Urothelium cell line (cell line): ENCODE measurements around the gene LCN10.
"Not testable (repeated sequence)": the region's sequence is repeated elsewhere in the genome, so short reads cannot be mapped to it uniquely, and the experiment has no call there.

ENCODE experiments used
- DNase-seq: peaks from one replicate; pipeline ENCODE4 v3.0.0; 2011; ENCODE audit warnings: low spot score, mixed read lengths
- FAIRE-seq: peaks from 2 replicates; lab custom pipeline; 2011; peaks lifted over from hg19 to GRCh38; lab: Jason Lieb, UNC

Gene LCN10

DNA sequence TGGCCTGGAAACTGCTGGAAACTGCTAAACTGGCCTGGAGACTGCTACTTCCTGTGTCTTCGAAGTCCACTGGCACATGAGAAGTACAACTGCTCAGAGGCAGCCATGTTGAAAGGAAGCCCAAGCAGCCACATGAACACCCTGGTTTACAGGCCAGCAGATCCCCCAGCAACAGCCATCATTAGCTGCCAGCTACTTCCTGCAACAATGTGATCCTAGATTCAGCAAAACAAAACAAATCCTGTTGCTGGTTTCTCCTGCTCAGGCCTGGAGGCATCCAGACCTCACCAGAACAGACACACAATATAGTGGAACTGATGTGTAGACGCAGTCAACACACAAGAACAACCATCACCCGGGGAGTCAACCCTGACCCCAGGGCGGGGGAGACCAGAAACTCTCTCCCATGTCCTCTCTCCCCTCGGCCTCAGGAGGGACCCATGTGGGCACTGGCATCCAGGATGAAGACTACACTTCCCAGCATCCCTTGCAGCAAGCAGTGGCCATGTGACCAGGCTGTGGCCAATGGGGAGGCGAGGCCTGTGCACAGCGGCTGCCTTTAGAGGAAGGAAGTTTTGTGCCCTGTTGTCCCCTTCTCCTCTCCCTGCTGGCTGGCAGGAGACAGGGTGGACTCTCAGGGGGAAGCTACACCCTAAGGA lies 30.8 kb upstream of the LCN10 start:
- DNase-seq = no peak

DNA sequence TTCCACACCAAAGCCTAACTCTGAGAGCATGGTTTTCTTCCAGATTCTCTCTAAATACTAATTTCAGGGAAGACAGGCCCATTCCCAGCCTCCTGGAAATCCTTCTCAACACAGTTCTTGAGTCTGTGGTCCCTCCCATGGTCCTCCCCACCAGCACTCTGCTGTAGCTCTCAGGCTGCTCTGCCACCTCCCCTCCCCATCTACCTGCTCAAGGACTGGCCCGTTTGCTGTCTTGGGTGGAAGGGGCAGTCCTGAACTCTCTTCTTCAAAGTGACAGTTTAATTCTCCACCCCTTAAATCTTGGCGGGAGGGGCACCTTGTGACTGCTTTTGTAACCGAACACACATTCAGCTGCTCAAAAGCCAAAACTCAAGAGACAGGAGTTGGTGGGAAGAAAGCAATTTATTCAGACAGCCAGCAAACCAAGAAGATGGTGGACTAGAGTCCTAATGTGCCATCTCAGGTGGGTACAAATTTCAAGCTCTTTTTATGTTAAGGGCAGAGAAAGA lies 29.2 kb upstream of the LCN10 start:
- DNase-seq (no peak), FAIRE-seq (no peak)

More for the DNA sequence above, 30.8 kb upstream of the LCN10 start:
- no peak for FAIRE-seq

DNA sequence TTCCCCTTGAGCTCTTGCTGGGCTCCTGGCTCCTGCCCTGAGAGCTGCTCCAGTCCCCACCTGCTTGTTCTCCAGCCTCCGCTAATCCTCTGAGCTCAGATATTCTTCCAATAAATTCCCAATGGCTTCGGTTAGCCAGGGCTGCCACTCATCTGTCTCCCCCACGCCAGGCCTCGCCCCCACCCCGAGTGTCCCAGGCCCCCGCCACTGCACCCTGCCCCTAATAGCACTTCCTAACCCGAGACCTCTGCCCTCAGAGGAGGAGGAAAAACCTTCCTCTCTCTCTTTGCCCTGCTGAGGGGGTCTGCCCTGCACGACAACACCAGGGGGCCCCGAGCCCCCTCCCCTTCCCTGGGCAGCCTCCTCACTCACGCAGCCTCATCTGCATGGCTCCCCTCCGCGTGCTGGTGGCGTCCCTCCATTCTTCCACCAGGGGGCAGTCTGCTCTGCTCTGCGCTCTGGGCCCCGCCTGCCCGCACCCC lies 27.0 kb upstream of the LCN10 start:
- no peak for DNase-seq
- no peak for FAIRE-seq

DNA sequence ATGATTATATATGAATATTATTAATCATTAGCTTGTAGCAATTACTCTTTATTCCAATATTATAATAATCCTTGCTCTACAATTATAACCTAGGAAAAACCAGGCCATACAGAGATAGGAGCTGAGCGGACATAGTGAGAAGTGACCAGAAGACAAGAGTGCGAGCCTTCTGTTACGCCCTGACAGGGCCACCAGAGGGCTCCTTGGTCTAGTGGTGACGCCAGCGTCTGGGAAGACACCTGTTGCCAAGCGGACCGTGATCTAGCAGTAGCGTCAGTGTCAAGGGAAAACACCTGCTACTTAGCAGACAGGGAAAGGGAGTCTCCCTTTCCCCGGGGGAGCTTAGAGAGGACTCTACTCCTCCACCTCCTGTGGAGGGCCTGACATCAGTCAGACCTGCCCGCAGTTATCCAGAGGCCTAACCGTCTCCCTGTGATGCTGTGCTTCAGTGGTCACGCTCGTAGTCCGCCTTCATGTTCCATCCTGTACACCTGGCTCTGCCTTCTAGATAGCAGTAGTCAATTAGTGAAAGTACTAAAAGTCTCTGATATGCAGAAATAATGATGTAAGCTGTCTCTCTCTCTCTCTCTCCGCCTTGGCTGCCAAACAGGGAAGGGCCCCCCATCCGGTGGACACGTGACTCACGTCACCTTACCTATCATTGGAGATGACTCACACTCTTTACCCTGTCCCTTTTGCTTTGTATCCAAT lies 23.8 kb upstream of the LCN10 start:
- FAIRE-seq, DNase-seq: not testable (repeated sequence)

DNA sequence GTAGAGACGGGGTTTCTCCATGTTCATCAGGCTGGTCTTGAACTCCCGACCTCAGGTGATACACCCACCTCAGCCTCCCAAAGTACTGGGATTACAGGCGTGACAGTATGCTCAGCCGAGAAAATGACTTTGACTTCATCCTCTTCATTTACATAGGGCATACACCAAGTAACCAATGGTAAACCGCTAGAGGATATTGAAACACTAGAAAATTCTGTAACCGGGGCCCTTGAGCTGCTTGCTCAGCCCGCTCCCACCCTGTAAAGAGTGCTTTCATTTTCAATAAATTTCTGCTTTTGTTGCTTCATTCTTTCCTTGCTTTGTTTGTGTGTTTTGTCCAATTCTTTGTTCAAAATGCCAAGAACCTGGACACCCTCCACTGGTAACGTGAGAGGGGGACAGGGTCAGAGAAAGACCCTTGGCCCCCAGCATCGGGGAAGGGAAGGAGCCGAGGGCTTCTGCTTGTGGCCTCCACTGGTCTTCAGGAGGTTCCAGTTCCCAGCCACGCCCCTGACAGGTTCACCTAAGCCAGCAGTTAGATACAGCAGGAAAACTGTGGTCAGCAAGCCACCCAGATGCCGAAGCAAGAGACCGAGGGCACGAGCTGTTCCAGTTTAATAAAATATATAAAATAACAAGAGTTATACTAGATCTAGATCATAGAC lies 23.1 kb upstream of the LCN10 start:
- FAIRE-seq, DNase-seq: not testable (repeated sequence)

DNA sequence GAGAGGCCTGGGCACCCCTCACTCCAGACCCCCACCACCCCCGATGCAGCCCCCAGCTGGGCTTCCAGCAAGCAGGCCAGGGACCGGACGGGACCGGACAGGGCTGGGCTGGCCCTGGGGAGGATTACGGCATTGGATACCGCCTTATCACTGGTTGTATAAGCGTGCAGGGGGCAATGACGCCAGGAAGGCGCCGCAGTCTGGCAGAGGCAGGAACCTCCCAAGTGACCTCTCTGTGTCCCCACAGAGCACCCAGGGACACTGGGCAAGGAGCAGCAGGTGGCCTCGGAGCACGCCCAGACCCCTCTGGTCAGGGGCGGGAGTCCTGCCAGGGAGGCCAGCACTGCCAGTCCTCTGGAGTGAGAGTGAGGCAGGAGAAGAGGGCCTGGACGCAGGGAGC lies 22.3 kb upstream of the LCN10 start:
- FAIRE-seq (no peak), DNase-seq (no peak)

DNA sequence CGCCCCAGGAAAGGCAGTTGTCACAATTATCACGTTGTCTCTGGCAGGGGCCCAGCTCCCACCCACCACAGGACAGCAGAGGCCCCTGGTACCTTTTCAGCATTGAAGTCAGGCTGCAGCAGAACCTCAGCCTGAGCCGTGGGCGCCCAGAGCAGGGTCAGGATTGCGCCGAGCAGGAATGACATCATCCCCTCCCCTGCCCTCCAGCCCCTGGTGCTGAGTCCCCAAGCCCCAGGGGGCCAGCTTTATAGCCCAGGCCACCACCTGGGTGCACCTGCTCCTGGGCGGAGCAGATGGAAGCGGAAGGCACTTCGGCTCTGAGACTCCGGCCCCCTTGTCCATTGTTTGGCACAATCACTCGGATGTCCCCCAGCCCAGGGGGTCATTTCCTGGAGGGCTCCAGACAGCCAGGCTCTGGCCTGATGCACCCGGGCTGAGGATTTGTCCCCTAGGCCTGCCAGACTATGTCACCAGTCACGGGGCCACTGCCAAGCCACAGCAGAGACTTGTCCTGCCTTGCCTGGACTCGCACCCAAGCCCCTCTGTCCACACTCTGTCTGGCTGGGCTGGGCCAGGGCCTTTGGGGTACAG lies 21.7 kb upstream of the LCN10 start, which contains the start of gene LCN15:
Gene LCN15, minus strand, starts transcription at position 218 of the 591 bp plus-strand sequence. Its CDS starts 30 bp downstream, at position 188.
- FAIRE-seq = no peak
- DNase-seq = no peak

DNA sequence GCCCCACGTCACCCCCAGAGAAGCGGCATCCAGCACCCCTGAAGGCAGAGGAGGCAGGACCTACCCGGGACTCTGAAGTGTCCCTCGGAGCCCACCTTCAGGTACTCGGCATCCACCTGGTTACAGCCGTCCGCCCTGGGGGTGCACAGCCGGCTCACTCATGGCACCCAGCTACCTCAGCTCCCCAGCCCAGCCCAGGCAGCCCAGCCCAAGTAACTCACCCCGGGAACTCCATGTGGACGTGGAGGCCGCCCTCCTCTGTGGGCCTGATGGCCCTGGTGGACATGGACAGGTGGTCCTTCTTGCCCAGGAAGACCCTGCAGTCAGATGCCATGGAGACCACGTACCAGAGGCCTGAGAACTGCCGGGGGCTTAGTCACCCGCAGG lies 20.9 kb upstream of the LCN10 start:
- no peak for FAIRE-seq
- DNase-seq = no peak

DNA sequence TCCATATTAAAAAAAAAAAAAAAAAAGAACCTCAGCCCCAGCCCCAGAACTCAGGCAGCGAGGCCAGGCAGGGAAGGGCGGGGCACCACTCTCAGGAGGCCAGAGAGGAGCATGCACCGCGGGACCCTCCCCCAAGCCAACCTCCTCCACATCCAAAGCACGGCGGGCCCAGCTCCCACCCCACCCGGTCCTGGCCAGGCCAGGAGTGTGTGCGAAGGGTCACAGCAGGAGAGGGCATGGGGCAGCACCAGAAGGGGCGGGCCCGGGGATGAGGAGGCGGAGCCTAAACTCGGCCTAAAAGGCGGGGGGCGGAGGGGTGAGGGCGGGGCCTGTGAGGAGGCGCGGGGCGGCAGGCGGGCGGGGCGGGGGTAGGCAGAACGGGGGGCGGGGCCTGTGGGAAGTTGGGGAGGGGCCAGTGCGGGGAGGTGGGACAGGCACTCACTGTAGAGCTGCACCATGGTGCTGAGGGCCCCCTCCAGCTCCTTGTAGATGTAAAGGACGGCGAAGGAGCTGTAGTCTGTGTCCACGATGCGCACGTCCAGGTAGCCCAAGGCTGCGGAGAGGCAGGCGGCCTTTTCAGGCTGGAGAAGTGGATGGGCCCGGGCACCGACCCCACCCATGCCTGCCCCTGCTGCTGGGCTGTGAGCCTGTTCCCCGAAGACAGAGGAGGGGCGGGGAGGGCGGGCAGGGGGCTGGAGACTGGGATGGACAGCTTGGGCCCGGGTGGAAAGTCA lies 20.3 kb upstream of the LCN10 start:
- FAIRE-seq = no peak

DNA sequence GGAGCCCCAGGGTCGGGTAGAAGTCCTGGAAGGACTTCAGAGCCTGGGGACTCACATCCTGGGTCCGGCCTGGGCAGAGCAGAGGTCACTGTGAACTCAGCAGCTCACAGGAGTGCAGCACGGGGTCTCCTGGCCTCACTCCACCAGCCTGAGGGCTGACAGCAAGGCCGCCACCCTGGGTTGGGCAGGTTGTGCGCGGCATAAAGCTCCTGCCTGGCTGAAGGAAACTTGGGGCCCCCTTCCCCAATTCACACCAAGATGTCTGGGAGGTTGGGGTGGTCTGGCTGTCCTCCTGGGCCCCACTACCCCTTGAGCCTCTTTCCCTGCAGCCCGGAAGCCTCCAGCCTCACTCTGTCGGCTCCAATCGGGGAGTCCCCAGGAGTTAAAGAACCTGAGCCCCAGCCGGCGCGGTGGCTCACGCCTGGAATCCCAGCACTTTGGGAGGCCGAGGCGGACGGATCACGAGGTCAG lies 19.5 kb upstream of the LCN10 start:
- FAIRE-seq = no peak
- no peak for DNase-seq

More for the DNA sequence above, 20.3 kb upstream of the LCN10 start:
- peak; percentile 54 for DNase-seq

DNA sequence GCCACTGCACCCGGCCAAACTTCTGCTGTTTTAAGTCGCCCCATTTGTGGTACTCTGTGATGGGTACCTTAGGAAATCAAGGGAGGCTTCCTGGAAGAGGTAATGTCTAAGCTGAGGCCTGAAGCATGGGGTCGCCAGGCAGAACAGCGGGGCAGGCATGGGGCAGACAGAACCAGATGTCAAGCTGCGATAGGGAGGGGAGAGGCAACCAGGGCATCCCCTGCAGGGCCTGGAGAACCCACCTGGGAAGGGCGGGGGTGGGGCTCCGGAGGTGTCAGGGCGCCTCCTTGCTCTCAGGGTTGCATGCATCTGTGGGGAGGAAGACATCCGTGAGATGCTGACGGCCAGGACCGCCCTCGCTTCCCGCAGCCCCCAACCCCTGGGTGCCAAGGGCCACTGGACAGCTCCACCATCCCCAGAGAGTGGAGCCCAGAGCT lies 18.8 kb upstream of the LCN10 start:
- DNase-seq (no peak), FAIRE-seq (no peak)

DNA sequence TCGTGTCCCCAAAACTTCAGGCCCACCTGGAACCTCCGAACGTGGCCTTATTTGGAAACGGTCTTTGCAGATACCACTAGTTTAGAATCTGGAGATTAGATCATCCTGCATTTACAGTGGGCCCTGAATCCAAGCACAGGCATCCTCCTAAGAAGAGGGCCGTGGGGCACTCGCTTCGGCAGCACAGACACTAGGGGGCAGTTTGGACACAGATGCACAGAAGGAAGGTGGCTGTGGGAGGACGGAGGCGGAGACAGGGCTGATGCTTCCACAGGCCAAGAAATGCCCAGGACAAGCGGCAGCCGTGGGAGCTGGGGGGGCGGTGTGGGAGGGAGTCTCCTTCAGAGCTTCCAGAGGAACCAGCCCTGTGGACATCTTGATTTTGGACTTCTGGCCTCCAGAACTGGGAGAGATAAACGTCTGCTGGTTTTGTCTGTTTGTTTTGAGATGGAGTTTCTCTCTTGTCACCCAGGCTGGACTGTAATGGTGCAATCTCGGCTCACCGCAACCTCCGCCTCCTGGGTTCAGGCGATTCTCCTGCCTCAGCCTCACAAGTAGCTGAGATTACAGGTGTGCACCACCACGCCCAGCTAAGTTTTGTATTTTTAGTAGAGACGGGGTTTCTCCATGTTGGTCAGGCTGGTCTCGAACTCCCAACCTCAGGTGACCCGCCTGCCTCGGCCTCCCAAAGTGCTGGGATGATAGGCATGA lies 18.2 kb upstream of the LCN10 start:
- DNase-seq = peak; percentile 71
- not testable (repeated sequence) for FAIRE-seq

DNA sequence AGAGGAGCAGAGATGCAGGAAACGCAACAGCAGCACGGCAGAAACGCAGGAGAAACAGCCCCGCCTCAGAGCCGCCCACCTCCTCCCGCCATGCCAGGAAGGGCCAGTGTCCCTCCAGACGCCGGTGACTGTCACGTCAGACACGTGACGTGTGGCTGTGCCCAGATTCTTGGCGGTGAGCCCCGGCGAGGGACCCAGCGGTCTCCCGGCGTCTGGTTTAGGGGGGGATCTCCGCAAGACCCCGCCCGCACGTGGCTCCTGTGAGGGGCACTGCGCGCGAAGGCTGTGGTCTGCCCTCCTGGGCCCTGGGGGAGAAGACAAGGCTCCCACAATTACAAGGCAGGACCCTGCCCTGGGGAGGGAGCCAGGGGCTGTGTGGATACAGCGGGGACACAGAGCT lies 17.7 kb upstream of the LCN10 start:
- no peak for DNase-seq
- no peak for FAIRE-seq

DNA sequence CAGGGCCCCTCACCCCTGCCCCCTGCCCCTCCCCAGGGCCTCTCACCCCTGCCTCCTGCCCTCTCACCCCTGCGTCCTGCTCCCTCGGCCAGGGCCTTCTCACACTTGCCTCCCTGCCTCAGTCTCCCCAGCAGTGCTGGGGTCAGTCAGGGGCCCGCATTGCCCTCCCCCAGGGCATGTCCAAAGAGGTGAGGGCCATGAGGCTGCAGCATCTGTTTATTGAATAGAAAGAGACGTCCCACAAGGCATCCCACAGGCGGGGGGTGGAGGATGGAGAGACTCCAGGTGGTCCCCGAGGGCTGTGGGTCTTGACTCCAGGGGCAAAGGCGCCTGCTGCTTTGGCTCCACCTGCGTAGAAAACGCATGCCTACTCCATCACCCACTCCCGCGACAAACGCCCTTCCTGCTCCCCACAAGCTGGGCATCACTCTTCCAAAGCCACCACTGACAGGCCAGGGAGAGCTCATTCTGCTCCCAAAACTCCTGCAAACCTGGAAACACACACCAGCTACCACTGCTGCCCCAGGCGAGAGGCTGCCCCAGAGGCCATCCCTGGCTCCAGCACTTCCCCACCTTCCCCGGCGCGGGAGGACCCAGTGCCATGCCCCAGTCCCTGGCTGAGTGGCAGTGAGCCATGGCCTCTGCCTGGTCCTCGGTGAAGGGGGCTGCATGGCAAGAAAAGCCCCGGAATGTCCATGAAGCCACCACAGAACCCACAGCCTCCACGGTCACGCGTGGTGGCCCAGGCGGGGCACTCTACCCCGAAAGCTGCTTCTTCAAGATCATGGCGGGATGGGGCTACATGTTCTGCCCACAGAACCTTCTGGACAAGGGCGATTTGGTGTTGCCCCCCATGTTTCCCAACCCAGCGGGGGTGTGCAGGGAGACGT lies 16.9 kb upstream of the LCN10 start:
- no peak for FAIRE-seq

DNA sequence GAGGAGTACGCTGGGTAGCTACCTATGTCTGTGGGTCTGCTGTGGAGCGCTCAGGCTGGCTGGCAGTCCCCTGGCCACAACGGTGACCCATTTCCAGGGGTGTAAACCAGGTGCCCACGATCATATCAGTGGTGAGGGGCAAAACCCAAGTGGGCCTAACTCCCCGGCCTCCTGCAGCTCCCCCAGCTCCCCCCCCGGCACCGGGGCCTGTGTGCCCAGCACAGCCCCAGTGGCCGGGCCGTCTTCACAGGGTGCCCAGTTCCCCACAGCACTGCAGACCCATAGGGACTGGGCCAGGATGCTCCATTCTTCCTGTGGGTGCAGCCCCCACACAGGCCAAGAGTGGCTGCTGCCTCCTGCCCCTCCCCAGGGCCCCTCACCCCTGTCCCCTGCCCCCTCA lies 16.3 kb upstream of the LCN10 start:
- FAIRE-seq = no peak
- no peak for DNase-seq

More for the DNA sequence above, 16.9 kb upstream of the LCN10 start:
- no peak for DNase-seq

DNA sequence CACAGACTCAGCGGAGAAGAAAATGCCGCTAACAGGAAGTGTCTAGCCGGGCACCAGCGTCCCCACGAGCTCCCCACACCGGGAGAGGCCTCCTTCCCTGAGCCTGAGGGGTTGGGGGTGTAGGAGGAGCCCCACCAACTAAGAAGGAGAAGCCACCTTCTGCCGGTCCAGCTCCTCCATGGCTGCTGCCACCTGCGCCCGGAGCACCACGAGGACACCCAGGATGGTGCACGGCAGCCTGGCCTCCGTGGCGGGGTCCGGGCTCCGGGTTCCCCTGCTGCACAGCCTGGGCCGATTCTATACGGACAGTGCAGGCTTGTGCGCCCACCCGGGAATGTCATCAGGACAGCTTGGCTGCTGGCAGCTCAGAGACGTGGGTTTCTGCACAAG lies 15.0 kb upstream of the LCN10 start:
- DNase-seq (no peak), FAIRE-seq (no peak)

DNA sequence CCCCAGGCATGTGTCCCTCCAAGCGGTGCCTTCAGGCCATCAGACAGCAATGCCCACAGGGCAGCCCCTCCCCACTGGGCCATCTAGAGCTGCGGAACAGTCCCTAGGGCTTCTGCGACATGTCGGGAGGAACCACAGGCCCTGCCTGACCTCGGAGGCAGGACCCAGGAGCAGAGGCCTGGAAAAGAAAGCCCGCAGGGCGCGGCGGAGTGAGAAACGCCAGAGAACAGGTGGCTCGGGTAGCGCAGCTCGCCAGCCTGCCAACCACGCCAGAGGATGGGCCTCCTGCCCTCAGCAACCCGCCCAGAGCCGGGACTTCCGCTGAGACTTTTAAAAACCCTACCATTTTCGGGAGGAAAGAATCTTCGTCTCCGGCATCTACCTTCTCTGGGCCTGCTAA lies 14.6 kb upstream of the LCN10 start:
- FAIRE-seq (no peak), DNase-seq (no peak)

DNA sequence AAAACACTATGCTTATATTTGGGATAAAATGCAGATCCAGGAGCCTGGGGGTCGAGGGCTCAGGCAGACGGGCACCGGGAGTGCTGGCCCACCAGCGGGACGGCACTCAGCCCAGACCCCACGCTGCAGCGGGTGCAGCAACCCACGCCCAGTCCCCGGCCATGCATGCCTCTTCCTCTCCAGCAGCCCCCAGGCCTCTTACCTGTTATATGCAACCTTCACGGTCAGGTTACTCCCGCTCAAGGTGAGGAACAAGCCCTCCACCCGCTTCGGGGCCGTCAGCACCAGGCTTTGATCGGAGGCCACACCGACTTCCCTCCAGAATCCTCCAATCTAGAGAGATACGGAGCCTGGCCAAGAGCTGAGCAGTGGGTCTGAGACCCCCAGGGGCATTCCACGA lies 14.1 kb upstream of the LCN10 start:
- FAIRE-seq = no peak
- DNase-seq = no peak

DNA sequence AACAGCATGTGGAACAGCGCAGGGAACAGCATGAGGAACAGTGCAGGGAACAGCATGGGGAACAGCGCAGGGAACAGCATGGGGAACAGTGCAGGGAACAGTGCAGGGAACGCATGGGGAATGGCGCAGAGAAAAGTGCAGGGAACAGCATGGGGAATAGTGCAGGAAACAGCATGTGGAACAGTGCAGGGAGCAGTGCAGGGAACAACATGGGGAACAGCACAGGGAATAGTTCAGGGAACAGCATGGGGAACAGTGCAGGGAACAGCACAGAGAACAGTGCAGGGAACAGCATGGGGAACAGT lies 13.3 kb upstream of the LCN10 start:
- no peak for FAIRE-seq
- DNase-seq = no peak
